SKM-1 (cell line): Measurements from ENCODE around the gene ME3.

Experiments
- DNase-seq: peaks from one replicate; lab custom pipeline; 2025; ENCODE audit not compliant: unreplicated experiment; lab: John Stamatoyannopoulos, UW

ME3 gene

DNA sequence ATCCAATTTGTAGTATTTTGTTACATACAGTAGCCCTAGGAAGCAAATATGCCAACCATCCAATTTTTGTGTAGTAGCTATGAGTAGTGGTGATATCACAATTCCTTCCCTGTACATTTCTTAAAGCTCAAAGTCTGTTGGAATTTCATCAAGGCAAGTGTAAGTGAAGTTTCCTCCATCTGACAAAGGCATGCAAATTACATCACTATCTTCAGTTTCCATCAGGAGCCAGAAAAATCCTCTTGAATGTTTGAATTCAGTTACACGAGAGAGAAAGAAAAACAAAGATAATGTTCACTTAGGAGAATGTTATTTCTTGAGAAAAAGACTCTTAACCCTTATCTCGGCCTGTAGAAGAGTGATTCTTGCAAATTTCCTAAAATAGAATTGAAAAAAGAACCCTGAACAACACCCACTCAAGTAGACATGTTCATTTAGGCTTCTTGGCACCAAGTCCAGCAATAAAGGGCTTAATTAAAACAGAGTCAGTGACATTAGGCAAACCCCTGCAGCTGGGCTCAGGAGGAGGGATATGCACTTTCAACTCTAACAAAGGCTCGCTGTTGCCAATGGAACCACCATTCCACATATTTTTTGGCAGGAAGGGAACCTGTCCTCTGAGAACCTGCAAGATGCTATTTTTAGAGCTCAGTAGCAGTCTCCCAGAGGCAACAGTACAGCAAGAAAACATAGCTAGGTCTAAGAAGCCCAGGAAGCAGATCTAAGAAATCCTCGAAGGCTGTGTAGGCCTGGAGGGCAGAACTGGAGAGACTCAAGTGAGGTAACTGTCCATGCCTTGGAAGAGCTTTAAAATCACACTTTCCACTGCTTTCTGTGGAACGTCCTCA, 153.1 kb downstream of the ME3 start:
- no peak for DNase-seq

DNA sequence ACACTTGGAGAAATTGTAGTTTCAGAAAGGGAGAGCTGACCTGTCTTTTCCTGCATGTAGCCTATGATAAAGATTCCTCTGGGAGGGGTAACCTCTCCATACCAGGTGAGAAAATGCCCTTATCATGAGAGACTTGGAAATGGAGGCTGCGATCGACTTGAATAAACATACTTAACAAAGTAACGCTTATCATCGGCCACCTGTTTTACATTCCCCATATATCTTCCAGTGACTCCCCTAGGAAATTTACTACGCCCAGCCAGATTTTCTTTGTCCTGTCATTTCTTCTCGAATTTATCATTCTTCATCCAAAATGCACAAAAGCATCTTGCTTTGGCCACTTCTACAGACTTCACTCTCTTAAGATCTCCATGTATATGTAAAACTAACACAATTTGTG, 154.2 kb downstream of the ME3 start:
- DNase-seq = no peak

DNA sequence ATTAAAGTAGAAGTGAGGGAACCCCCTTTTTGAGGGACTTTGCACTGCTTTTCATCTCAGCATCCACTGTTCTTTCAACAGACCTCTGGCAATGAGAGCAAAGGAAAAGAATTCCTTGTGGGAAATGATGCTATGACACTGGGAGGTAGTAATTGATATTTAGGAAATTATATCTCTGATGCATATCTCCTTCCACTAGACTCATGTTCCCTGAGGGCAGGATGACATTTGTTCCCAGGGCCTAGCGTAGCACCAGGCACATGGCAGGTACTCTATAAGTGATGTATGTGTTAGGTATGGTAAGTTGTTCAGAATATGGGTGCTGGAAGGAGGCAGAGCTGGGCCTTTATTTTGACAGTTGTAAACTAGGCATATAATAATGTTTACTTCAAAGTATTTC, 154.9 kb downstream of the ME3 start:
- DNase-seq = no peak

DNA sequence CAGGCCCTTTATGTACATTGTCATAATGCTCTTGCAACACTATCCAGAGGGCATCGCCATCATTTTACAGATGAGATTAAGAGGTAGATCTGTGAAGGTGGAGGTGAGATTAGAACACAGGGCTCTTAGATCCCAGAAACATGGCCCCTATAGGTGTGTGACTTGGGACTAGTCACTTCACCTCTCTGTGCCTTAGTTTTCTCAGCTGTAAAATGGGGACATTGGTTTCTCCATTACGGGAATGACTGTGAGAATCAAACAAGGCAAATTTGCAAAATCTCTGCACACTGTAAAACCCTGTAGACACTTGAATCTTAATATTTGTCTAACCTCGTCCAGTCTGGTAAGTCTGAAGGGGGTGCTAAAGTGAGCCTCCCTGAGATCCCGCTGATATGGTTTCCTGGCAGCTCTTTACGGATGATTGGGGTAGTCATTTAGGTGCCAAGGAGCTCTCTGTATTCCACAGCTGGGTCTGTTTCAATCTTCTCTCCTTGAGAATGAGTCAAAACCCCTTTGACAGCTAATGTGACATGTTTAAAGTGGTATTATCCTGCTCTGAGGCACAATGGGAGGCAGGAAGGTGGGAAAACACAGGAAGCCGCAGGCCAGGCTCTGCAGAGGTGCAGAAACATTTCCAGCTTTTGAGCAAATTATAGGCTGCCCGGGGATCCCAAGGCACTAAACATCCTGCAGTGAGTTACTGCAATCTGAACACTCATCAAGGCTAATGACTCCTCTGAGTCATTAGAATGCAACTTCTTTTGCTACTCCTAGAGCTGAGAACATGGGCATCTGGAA, 156.9 kb downstream of the ME3 start:
- DNase-seq = no peak

DNA sequence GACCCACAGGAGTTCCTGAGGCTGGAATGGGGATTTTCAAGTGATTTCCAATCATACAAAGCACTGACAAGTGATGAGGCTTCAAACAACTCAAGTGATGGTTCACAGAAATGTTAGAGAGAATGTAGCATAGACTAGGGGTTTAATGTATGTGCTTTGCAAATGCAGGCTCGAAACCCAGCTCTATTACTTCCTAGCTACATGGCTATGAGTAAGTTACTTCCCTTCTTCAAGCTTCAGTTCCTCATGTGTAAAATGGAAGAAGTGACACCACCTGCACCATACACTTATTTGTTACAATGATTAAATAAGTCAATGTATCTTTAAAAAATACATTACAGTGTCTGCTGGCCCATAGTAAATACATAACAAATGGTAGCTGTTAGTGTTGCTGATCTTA, 158.0 kb downstream of the ME3 start:
- DNase-seq = peak; percentile 3

DNA sequence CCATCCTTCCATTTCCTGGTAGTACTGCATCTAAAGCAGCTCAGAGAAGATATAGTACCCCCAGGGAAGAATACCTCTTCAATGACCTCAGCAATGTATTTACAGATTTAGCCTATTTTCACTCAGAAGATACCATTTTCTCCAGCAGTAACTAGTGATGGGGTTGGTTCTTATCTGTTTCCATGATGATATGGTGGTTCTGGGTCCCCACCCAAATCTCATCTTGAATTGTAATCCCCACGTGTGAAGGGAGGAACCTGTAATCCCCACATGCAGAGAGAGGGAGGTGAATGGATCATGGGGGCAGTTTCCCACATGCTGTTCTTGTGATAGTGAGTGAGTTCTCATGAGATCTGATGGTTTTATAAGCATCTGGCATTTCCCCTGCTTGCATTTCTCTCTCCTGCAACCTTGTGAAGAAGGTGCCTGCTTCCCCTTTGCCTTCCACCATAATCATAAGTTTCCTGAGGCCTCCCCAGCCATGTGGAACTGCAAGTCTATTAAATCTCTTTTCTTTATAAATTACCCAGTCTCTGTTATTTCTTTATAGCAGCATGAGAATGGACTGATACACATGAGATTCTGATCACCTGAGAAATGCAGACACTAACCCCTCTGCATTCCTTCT, 158.6 kb downstream of the ME3 start:
- DNase-seq = no peak

DNA sequence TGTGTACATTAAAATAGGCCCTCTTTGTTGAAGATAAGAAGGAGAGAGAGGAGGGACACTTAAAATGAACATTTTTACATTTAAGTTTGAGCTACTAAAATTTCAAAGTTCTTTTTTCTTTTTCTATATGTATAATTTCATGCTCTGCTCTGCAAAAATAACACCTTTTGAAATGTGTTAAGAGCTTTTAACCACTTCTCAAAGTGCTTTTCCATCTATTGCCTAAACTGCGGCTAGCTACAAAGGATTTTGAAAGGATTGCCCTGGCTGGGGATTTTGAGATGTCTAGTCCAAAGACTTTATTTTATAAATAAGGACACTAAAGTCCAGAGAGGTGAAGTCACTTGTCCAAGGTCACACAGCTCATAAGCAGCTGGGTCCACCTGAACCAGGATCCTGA, 159.3 kb downstream of the ME3 start:
- DNase-seq = no peak

GRCh38 chr11:86511086-86511551, 161.3 kb downstream of the ME3 start:
- peak; percentile 13 for DNase-seq

GRCh38 chr11:86510674-86511073, 161.7 kb downstream of the ME3 start:
- DNase-seq = no peak

DNA sequence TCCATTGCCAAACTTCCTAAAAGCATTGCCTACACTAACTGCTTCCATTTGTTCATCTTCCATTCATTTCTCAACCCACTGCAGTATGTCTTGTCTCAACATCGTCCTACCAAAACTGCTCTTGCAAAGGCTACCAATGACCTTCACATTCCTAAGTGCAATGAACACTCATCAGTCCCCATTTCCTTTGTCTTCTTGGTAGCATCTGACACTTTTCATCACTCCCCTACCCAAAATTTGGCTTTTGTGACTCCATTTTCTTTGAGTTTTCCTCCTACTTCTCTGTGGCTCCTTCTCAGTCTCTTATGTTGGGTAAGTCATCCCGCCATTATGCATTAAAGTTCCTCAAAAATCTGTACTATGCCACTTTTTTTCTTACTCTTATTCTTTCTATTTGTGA, 162.3 kb downstream of the ME3 start:
- DNase-seq = no peak

DNA sequence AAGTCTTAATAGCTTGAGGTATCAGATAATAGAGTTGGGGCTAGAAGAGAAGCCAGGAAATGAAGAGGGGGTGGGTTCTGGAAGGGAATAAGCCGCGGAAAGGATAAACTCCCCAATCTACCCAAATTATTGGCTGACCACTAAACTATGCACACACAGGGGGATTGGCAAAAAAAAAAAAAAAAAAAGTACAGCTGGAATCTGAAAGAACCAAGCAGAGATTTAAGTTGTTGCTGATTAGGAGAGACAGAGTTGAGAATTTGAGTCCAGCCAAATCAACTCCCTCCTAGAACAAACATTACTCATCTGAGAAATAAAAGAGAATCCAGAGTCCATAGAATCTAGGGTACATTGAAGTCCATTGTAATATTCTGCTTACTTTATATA, 162.8 kb downstream of the ME3 start:
- DNase-seq = no peak

DNA sequence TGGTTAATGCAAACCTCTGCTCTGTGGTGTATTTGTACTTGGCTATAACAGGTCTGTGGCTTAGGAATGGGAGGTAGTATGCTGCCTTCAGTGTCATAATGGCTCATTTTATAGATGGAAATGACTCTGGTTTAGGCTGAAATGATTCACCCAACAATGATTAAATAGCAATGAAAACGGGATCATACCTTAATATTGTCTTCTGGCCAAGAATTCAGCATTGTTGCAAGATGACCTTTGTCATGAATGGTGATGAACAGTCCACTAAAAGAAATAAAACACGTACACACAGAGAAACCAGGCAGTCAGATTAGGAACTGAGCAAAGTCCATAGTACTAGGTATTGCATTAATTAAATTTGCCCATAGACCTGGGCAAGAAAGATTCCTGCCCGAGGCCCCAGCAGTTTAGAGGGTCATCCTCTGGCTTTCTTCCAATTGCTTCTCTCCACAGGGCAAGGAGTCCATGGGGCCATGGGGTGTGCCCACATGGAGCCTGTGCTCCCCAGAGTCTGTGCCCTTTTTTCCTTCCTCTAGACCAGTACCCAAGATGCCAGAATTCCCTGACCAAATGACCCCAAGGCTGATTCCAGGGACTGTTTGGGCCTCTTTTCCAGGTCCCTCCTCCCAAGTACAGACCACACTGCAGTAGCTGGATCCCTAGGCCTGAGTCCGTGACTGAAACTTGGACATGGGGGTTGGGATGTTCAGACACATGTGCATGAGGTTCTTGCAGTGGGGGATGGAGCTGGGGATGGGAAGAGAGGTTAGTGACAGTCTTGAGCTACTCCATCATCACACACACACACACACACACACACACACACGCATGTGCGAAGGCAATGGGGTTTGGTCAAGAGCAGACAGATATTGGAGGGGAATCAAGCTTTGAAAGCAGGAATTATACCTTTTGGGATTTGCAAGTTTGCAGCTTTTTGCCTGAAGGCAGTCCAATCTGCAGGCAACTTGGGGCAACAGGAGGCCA, 163.5 kb downstream of the ME3 start:
- DNase-seq = no peak

- no peak for DNase-seq
Observed at GRCh38 chr11:86507249-86507845, 165.1 kb downstream of the ME3 start.

- no peak for DNase-seq
Observed at GRCh38 chr11:86506235-86506634, 166.2 kb downstream of the ME3 start.

GRCh38 chr11:86503131-86503530, 169.3 kb downstream of the ME3 start:
- no peak for DNase-seq

GRCh38 chr11:86502137-86502642, 170.2 kb downstream of the ME3 start:
- no peak for DNase-seq

GRCh38 chr11:86500500-86501140, 171.8 kb downstream of the ME3 start:
- DNase-seq = no peak

- DNase-seq = no peak
Observed at GRCh38 chr11:86499723-86500129, 172.7 kb downstream of the ME3 start.

DNA sequence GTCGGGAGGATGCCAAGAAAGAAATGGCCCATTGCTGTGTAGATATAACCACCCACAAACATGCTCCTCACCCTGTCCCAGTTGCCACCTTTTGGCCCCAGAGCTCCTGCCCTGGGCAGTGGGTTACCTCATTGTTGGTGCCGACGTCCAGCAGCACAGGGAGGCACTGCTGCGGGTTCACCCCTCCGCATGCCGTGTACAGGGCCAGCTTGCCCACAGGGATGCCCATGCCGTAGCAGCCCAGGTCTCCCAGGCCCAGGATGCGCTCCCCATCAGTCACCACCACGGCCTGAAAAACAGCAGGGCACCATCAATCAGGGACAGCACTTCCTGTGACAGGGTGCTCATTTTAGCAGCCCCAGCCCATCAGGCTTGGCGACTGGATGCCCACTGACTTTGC, 174.6 kb downstream of the ME3 start:
- no peak for DNase-seq

- DNase-seq = no peak
Observed at GRCh38 chr11:86497310-86497709, 175.1 kb downstream of the ME3 start.
